Fibroblast of lung (primary cell): Measurements from ENCODE around the gene SMIM13. TPM values are rescaled to one million over a fixed set of nuclear protein-coding genes. Genes with fewer than 3 reads are reported as not detected.
A peak's percentile ranks its signal among the peaks of the same experiment; 100 is the strongest.

Experiments used
- DNase-seq, 2 donors: peaks; one replicate each; pipeline versions ENCODE4 v3.0.0 to v3.0.0-alpha.2; 2010; ENCODE audit warnings: low read depth in 2 of 2
- H2AFZ ChIP-seq: 2 replicates; pipeline ENCODE4 v1.5.1; 2012; ENCODE audit warnings: low read length, control low read depth, inconsistent platforms
- H3K27ac ChIP-seq: 2 replicates; pipeline ENCODE4 v1.5.1; 2011; ENCODE audit warnings: low read length, control low read depth; ENCODE audit not compliant: insufficient read depth
- H3K27me3 ChIP-seq: 2 replicates; pipeline ENCODE4 v1.5.1; 2011; ENCODE audit warnings: mild to moderate bottlenecking, low read length; ENCODE audit not compliant: control insufficient read depth, insufficient read depth
- H3K36me3 ChIP-seq: 2 replicates; pipeline ENCODE4 v1.5.1; 2011; ENCODE audit warnings: low read length; ENCODE audit not compliant: control insufficient read depth, insufficient read depth
- H3K4me1 ChIP-seq: 2 replicates; pipeline ENCODE4 v1.5.1; 2011; ENCODE audit warnings: low read length; ENCODE audit not compliant: control insufficient read depth, insufficient read depth; ENCODE audit errors: extremely low read depth
- H3K4me2 ChIP-seq: 2 replicates; pipeline ENCODE4 v1.5.1; 2011; ENCODE audit warnings: low read length, control low read depth; ENCODE audit not compliant: insufficient read depth; ENCODE audit errors: extremely low read depth
- H3K4me3 ChIP-seq, 4 experiments: fragments of 200-600 bp in 1 of 4; sonication (generic) in 1 of 4; replicated peaks in 1 of 4; 2 replicates each; pipeline ENCODE4 v1.5.1; 2011 to 2016; ENCODE audit warnings: low read length in 4 of 4, low read depth in 3 of 4, mild to moderate bottlenecking in 3 of 4, control low read depth in 2 of 4, inconsistent platforms in 1 of 4, mixed read lengths in 1 of 4; ENCODE audit not compliant: insufficient read depth in 1 of 4; ENCODE audit errors: control extremely low read depth in 1 of 4
- H3K79me2 ChIP-seq: 2 replicates; pipeline ENCODE4 v1.5.1; 2012; ENCODE audit warnings: mild to moderate bottlenecking, low read length, inconsistent platforms; ENCODE audit not compliant: control insufficient read depth, insufficient read depth
- H3K9ac ChIP-seq: 2 replicates; pipeline ENCODE4 v1.5.1; 2011; ENCODE audit warnings: mild to moderate bottlenecking, low read length, control low read depth; ENCODE audit not compliant: insufficient read depth
- H3K9me3 ChIP-seq: 2 replicates; pipeline ENCODE4 v1.5.1; 2012; ENCODE audit warnings: low read depth, low read length; ENCODE audit not compliant: control insufficient read depth, insufficient read depth
- H4K20me1 ChIP-seq: 2 replicates; pipeline ENCODE4 v1.5.1; 2011; ENCODE audit warnings: low read length; ENCODE audit not compliant: control insufficient read depth, insufficient read depth; ENCODE audit errors: extremely low read depth
- EZH2 ChIP-seq: IDR thresholded peaks from 2 replicates; pipeline ENCODE4 v1.5.1; 2012; ENCODE audit warnings: low read length, control low read depth, mild to moderate bottlenecking; ENCODE audit errors: missing control alignments
- polyA plus RNA-seq, 2 donors: library from polyadenylated mRNA; depleted of rRNA in 1 of 2; stranded (reverse) in 1 of 2; unstranded in 1 of 2; fragments of >200 nt; gene quantifications; 2 replicates each; pipeline ENCODE4 v1.2.1, GENCODE V29; 2011 to 2012; ENCODE audit warnings: missing spikeins in 1 of 2
- total RNA-seq: library from RNA; depleted of rRNA; stranded (reverse); fragments of >200 nt; gene quantifications from 2 replicates; pipeline ENCODE4 v1.2.1, GENCODE V29; 2014
- TF ChIP-seq, protein P1 (sequence below), 2 donors: IDR thresholded peaks in 1 of 2; conservative IDR thresholded peaks in 1 of 2; 1 replicate in 1 of 2; 2 replicates in 1 of 2; pipeline ENCODE4 v1.5.1; 2011 to 2012; ENCODE audit warnings: low read length in 2 of 2, control low read depth in 1 of 2, inconsistent platforms in 1 of 2, low read depth in 1 of 2, mild to moderate bottlenecking in 1 of 2

Gene SMIM13
- total and polyA plus RNA-seq, 2 donors (not counting 1 experiment from before 2014, with no cell fraction given) = 6.9 to 7.4 TPM

GRCh38 chr6:11055127-11055627 lies 38.5 kb upstream of the SMIM13 start:
- Histone ChIP-seq H3K27me3 (no peaks in the 10 kb centered on the region), H3K79me2 (no peaks in the 10 kb centered on the region), H3K9ac (no peak overlapping the region), H3K4me1 (no peaks in the 10 kb centered on the region), H3K4me2 (no peak overlapping the region), H4K20me1 (no peaks in the 10 kb centered on the region), H3K27ac (no peak overlapping the region), H3K36me3 (no peaks in the 10 kb centered on the region), H3K9me3 (no peaks in the 10 kb centered on the region), H3K4me3 (no peak overlapping the region), H2AFZ (no peak overlapping the region)
- peak; percentile 31 to 58 for DNase-seq
- TF ChIP-seq, protein P1, sequence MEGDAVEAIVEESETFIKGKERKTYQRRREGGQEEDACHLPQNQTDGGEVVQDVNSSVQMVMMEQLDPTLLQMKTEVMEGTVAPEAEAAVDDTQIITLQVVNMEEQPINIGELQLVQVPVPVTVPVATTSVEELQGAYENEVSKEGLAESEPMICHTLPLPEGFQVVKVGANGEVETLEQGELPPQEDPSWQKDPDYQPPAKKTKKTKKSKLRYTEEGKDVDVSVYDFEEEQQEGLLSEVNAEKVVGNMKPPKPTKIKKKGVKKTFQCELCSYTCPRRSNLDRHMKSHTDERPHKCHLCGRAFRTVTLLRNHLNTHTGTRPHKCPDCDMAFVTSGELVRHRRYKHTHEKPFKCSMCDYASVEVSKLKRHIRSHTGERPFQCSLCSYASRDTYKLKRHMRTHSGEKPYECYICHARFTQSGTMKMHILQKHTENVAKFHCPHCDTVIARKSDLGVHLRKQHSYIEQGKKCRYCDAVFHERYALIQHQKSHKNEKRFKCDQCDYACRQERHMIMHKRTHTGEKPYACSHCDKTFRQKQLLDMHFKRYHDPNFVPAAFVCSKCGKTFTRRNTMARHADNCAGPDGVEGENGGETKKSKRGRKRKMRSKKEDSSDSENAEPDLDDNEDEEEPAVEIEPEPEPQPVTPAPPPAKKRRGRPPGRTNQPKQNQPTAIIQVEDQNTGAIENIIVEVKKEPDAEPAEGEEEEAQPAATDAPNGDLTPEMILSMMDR (conservative IDR thresholded peaks at IDR 0.05 in 1 of 2, IDR thresholded peaks at IDR 0.05 in 1 of 2; ENCODE audit: low read depth in 1 of 2, low read length in 2 of 2) = no peak
- TF ChIP-seq EZH2 = no peak

GRCh38 chr6:11056871-11057270 lies 36.8 kb upstream of the SMIM13 start:
- Histone ChIP-seq H3K36me3 (no peaks in the 10 kb centered on the region), H3K9me3 (no peaks in the 10 kb centered on the region), H3K4me3 (no peak overlapping the region), H3K27me3 (no peaks in the 10 kb centered on the region), H3K79me2 (no peaks in the 10 kb centered on the region), H3K27ac (no peak overlapping the region), H3K4me1 (no peaks in the 10 kb centered on the region), H3K9ac (no peak overlapping the region), H4K20me1 (no peaks in the 10 kb centered on the region), H3K4me2 (no peak overlapping the region), H2AFZ (no peak overlapping the region)
- no peak for TF ChIP-seq EZH2
- TF ChIP-seq, protein P1 (conservative IDR thresholded peaks at IDR 0.05 in 1 of 2, IDR thresholded peaks at IDR 0.05 in 1 of 2; ENCODE audit: low read depth in 1 of 2, low read length in 2 of 2) = no peak
- DNase-seq = no peak

DNA sequence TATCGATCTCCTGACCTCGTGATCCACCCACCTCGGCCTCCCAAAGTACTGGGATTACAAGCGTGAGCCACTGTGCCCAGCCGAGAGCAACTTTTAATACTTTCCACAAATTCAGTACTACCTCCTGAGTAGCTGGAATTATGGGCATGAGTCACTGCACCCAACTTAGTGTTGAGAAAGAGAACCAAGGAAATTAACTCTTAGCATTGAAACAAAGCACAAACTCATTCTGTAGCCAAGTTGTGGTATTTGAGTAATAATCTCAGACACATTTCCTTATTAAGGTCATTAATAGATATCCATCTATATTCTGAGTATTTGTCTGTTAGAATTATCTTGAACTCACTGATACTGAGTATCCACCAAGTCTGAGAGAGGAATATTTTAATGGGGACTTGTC lies 35.2 kb upstream of the SMIM13 start:
- H3K36me3 ChIP-seq = no peaks in the 10 kb centered on the region
- TF ChIP-seq EZH2 = no peak
- TF ChIP-seq, protein P1 (conservative IDR thresholded peaks at IDR 0.05 in 1 of 2, IDR thresholded peaks at IDR 0.05 in 1 of 2; ENCODE audit: low read depth in 1 of 2, low read length in 2 of 2) = no peak
- no peaks in the 10 kb centered on the region for H3K79me2 ChIP-seq
- H3K27me3 ChIP-seq = no peaks in the 10 kb centered on the region
- peak in 1 of 2 donors; percentile 39 for DNase-seq
- H3K9ac ChIP-seq = no peak overlapping the region
- H3K4me1 ChIP-seq = no peaks in the 10 kb centered on the region
- no peak overlapping the region for H3K27ac ChIP-seq
- H4K20me1 ChIP-seq = no peaks in the 10 kb centered on the region
- H3K9me3 ChIP-seq = no peaks in the 10 kb centered on the region
- H3K4me3 ChIP-seq = no peak overlapping the region
- no peak overlapping the region for H2AFZ ChIP-seq
- H3K4me2 ChIP-seq = no peak overlapping the region
